IPS DF 6.9 (cell line): Measurements from ENCODE around the gene KRTAP19-8.

Experiments
- DNase-seq: peaks from one replicate; pipeline ENCODE4 v3.0.0-alpha.2; 2013; ENCODE audit warnings: low read depth, low spot score
- H3K27ac ChIP-seq: one replicate; pipeline ENCODE4 v1.5.1; 2013; ENCODE audit warnings: low read length, control low read depth
- H3K27me3 ChIP-seq: 2 replicates; pipeline ENCODE4 v1.6.1; 2013; ENCODE audit warnings: mild to moderate bottlenecking, low read length; ENCODE audit not compliant: control insufficient read depth, insufficient read depth
- H3K36me3 ChIP-seq: 2 replicates; pipeline ENCODE4 v1.6.1; 2013; ENCODE audit warnings: low read length; ENCODE audit not compliant: control insufficient read depth, insufficient read depth
- H3K4me1 ChIP-seq: 2 replicates; pipeline ENCODE4 v1.6.1; 2013; ENCODE audit warnings: low read length; ENCODE audit not compliant: control insufficient read depth, insufficient read depth
- H3K4me3 ChIP-seq: 2 replicates; pipeline ENCODE4 v1.5.1; 2013; ENCODE audit warnings: mild to moderate bottlenecking, low read length
- H3K9me3 ChIP-seq: 2 replicates; pipeline ENCODE4 v1.6.1; 2013; ENCODE audit warnings: low read length, inconsistent platforms; ENCODE audit not compliant: control insufficient read depth, insufficient read depth
- WGBS: extraction: QIAGEN DNeasy Blood & Tissue Kit; methylation state at CpG from one replicate; pipeline ENCODE4 v1.1.7; 2013; ENCODE audit warnings: mixed read lengths, missing lambda C conversion rate; ENCODE audit not compliant: insufficient read length, insufficient coverage; 5-methylcytosine and 5-hydroxymethylcytosine counted together

KRTAP19-8 gene

DNA sequence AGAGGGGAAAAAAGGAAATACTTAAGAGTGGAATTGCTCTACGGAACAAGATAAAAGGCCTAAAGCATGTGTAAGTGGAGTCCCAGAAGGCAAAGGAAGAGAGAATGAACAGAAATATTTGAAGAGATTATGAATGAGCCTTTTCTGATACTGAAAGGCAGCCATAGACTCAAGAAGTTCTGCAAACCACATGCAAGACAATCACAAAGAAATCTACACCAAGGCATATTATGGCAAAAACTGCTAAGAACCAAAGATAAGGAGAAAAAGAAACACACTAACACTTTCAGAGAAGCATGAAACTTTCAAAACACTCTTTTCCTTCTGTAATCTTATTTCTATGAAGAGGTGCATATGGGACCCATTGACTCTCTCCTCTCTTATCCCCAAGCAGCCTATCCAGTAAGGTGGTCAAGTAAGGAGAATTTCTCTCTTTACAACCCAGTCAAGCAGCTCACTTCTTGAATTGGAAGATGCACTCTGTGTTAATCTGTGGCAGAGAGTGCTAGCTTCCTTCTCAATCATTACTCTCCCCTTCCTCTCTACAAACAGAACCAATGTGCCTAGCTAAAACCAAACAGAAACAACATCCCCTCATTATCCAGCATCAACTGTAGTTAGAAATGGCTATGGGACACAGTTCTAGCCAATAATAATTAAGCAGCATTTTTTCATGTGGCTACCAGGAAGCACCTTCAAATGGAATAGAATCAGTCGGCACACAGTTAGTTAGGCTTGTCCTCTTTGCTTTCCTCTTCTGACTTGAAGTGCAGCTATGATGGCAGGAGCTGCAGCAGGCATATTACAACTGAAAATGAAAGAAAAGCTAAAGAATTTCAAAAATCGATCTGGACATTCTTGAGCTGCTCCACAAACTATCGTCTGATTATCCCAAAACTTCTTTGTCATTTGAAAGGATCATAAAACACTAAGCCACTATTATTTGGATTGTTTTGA, 25.9 kb downstream of the KRTAP19-8 start:
- no peaks in the 10 kb centered on the region for H3K4me1 ChIP-seq
- no peak overlapping the region for H3K27ac ChIP-seq
- peaks cover 9% of the 10 kb centered on the region for H3K9me3 ChIP-seq
- no peaks in the 10 kb centered on the region for H3K36me3 ChIP-seq
- no CpG with 5 or more reads among the region's 4 CpGs for WGBS
- no peaks in the 10 kb centered on the region for H3K27me3 ChIP-seq
- H3K4me3 ChIP-seq: no peak overlapping the region
- DNase-seq: no peak

DNA sequence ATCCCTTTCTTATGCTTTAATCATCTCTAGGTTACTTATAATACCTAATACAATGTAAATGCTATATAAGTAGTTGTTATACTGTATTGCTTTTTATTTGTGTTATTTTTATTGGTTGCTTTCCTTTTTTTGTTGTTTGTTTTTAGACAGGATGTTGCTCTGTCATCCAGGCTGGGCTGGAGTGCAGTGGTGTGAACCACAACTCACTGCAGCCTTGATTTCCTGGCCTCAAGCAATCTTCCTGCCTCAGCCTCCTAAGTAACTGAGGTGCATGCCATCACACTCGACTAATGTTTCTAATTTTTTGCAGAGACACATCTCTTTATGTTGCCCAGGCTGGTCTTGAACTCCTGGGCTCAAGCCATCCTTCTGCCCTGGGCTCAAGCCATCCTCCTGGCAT, 26.9 kb downstream of the KRTAP19-8 start:
- Histone ChIP-seq H3K27me3 (no peaks in the 10 kb centered on the region), H3K36me3 (no peaks in the 10 kb centered on the region), H3K9me3 (peaks cover 10% of the 10 kb centered on the region), H3K4me1 (no peaks in the 10 kb centered on the region), H3K27ac (no peak overlapping the region), H3K4me3 (no peak overlapping the region)
- no peak for DNase-seq
- no CpG with 5 or more reads among the region's 1 CpG for WGBS

DNA sequence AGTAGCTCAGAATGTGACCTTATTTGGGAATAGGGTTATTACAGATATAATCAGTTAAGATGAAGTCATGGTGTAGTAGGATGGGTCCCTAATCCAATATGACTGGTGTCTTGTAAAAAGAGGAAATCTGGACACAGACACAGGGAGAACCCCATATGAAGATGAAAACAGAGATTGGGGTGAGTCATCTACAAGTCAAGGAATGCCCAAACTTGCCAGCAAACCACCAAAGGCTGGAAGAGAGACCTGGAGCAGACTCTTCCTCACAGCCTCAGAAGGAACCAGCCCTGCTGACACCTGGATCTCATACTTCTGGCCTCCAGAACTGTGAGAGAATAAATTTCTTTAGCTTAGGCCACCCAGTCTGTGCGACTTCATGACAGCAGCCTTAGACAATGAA, 29.9 kb downstream of the KRTAP19-8 start:
- H3K36me3 ChIP-seq: no peaks in the 10 kb centered on the region
- no CpG with 5 or more reads among the region's 1 CpG for WGBS
- no peaks in the 10 kb centered on the region for H3K27me3 ChIP-seq
- no peaks in the 10 kb centered on the region for H3K4me1 ChIP-seq
- H3K9me3 ChIP-seq: peaks cover 14% of the 10 kb centered on the region
- H3K27ac ChIP-seq: no peak overlapping the region
- H3K4me3 ChIP-seq: no peak overlapping the region
- no peak for DNase-seq

DNA sequence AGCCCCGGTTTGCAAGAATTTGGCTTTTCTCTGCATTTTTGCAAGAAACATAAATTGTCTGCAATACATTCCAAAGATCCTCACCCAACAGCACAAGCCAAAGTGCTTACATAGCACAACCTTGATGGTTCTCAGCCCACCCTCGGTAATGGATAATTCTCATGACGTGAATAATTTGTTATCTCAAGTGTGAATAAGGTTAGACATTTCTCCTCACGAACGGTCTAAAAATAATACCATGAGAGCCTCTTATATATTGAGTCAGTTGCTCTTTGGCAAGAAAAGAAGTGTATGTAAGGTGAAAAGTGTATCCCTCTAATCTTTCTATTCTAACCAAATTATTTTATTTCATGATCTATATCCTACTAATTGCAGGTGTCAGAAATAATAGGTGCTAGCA, 33.3 kb downstream of the KRTAP19-8 start:
- Histone ChIP-seq H3K4me3 (no peak overlapping the region), H3K4me1 (no peaks in the 10 kb centered on the region), H3K27me3 (no peaks in the 10 kb centered on the region), H3K27ac (no peak overlapping the region), H3K36me3 (no peaks in the 10 kb centered on the region), H3K9me3 (peaks cover 14% of the 10 kb centered on the region)
- WGBS: no CpG with 5 or more reads among the region's 5 CpGs
- no peak for DNase-seq

DNA sequence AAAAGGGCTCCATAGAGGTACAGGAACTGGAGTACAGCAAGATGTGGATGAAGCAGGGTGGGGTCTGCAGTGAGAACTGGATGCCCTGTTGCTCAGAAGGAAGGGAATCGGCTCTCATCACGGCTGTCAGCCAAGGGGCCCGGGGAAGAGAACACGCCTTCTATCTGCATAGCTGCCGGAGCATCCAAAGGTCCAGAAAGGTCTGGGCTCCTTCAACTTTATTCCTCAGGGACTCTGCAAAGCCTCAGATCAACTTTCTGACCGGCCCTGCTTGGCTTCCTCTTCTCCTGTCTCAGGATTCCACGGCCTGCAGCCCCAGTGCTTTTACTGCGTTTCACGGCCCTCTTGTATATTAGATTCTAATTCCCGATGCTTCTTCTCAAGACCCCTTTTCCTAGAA, 34.8 kb downstream of the KRTAP19-8 start:
- H3K36me3 ChIP-seq: no peaks in the 10 kb centered on the region
- DNase-seq: no peak
- no peak overlapping the region for H3K27ac ChIP-seq
- H3K4me3 ChIP-seq: no peak overlapping the region
- WGBS: no CpG with 5 or more reads among the region's 10 CpGs
- no peaks in the 10 kb centered on the region for H3K4me1 ChIP-seq
- H3K27me3 ChIP-seq: no peaks in the 10 kb centered on the region
- peaks cover 12% of the 10 kb centered on the region for H3K9me3 ChIP-seq

DNA sequence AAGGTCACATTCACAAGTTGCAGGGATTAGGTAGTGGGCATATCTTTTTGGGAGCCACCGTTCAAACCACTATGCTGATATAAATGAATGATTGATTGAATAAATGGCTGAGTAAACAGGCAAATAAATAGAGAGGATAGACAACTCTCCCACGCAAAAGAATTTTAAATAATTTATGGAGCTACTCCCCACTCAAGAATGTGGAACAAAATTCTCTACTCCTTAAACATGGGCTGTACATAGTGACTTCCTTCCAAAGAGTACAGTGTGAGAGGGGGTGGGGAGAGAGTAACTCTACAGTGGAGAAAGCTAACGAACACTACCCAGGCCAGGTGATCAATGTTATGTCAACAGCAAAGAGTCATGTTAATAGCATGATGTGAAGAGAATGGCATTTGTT, 40.7 kb downstream of the KRTAP19-8 start:
- H3K27ac ChIP-seq: no peak overlapping the region
- H3K36me3 ChIP-seq: no peaks in the 10 kb centered on the region
- no peak overlapping the region for H3K4me3 ChIP-seq
- DNase-seq: no peak
- no peaks in the 10 kb centered on the region for H3K27me3 ChIP-seq
- no CpG with 5 or more reads among the region's 3 CpGs for WGBS
- H3K9me3 ChIP-seq: peaks cover 4% of the 10 kb centered on the region
- no peaks in the 10 kb centered on the region for H3K4me1 ChIP-seq

DNA sequence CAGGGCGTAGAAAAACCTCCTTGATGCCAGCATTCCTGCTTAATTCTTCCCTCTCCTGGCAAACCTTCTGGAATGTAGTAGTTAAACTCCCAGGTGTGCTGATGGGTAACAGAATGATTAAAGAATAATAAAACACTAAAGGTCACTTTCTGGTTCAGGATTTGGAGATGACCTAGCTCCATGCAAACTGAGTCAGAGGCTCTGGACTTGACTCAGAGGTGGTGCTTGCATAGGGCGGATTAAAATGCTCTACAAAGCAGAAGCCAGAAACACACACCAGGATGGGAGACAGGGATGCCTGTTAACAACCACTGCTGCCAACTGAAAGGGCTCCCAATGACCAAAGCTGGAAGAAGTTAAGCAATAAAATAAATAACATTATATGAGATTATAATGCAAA, 41.5 kb downstream of the KRTAP19-8 start:
- no peaks in the 10 kb centered on the region for H3K36me3 ChIP-seq
- no peak overlapping the region for H3K4me3 ChIP-seq
- WGBS: no CpG with 5 or more reads among the region's 2 CpGs
- no peak overlapping the region for H3K27ac ChIP-seq
- H3K4me1 ChIP-seq: no peaks in the 10 kb centered on the region
- DNase-seq: no peak
- H3K9me3 ChIP-seq: peaks cover 4% of the 10 kb centered on the region
- no peaks in the 10 kb centered on the region for H3K27me3 ChIP-seq

DNA sequence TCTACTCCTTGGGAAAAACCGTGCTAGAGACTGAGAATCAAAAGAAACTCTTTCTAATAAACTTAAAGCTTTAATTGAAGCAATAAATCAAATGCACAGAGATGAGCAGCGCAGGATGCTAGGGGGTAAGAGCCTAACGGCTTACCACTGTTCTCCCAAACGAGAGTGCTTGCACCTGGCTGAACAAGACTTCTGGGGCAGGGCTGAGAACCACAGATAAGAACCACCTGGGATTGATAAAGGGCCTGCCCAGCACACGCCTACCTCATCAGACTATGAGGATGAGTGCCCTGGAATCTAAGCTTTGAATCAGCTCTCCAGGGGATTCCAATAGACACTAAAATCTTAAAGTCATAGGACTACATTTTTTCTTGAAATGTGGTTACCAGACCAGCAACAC, 43.3 kb downstream of the KRTAP19-8 start:
- no peaks in the 10 kb centered on the region for H3K4me1 ChIP-seq
- no peaks in the 10 kb centered on the region for H3K27me3 ChIP-seq
- DNase-seq: no peak
- H3K4me3 ChIP-seq: no peak overlapping the region
- no CpG with 5 or more reads among the region's 5 CpGs for WGBS
- H3K36me3 ChIP-seq: no peaks in the 10 kb centered on the region
- no peak overlapping the region for H3K27ac ChIP-seq
- peaks cover 6% of the 10 kb centered on the region; the same call in 1 of the 2 replicates for H3K9me3 ChIP-seq

DNA sequence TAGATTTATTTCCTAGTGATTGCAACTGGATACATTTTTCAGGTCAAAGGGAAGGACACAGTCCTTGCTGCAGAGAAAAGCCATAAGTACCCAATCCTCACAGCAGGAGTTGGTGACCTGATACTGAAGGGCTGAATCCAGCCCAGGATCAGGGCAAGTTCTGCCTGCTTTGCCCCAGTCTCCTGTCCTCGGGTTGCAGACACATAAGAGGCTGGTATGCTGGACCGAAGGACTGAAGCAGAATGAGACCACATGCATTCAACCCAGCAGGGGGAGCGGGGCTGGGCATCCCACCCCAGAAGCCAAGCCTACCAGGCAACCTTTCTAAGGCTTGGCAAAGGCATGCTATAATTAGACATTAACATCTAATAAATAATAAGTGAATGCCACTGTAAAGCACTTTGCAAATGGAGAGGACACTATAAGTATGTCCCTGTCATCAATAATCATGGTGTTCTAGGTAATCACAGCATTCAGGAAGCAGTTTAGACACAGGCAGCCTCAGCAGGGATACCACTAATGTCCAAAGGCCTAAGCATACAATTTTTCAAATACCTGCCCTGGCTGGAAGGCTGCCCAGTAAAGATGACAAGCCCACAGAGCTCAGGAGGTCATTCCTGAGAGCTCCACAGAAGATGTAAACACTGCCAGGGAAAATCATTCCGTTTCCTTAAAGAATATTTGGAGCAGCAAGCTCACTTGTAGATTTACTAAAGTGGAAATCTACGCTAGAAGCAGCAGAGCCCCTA, 47.6 kb downstream of the KRTAP19-8 start:
- H3K27ac ChIP-seq: no peak overlapping the region

DNA sequence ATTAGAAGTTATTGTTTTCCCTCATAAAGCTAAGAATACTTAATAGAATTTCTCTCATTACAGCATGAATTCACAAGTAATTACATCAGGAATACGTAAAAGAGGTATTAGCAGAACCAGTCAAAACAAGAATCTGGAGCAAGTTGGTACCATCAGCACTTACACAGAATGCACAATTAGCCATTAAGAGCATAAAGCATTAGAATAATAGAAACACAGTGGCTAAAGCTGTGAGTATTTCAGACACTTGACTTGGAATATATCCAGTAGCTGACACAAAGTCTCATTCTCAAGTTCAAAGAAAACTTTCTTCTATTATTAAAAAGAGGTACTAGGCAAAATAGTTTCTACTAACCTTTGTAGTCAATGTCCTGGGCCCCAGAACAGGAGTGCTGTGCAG, 49.6 kb downstream of the KRTAP19-8 start:
- Histone ChIP-seq H3K4me1 (no peaks in the 10 kb centered on the region), H3K27ac (no peak overlapping the region), H3K27me3 (no peaks in the 10 kb centered on the region), H3K36me3 (no peaks in the 10 kb centered on the region), H3K4me3 (no peak overlapping the region), H3K9me3 (peaks cover 9% of the 10 kb centered on the region)
- DNase-seq: no peak
- WGBS: no CpG with 5 or more reads among the region's 1 CpG

More for the DNA sequence above, 47.6 kb downstream of the KRTAP19-8 start:
- H3K4me3 ChIP-seq: no peak overlapping the region
- peaks cover 13% of the 10 kb centered on the region for H3K9me3 ChIP-seq
- H3K36me3 ChIP-seq: no peaks in the 10 kb centered on the region
- DNase-seq: no peak
- H3K27me3 ChIP-seq: no peaks in the 10 kb centered on the region
- no peaks in the 10 kb centered on the region for H3K4me1 ChIP-seq
- WGBS: no CpG with 5 or more reads among the region's 5 CpGs
